ENCODE measurements around the gene WDFY2. TPM values are rescaled to one million over a fixed set of nuclear protein-coding genes. Genes with fewer than 3 reads are reported as not detected.

The WDFY2 gene
- total RNA-seq, 1 experiment from 2014 or later: 4.1 TPM

DNA sequence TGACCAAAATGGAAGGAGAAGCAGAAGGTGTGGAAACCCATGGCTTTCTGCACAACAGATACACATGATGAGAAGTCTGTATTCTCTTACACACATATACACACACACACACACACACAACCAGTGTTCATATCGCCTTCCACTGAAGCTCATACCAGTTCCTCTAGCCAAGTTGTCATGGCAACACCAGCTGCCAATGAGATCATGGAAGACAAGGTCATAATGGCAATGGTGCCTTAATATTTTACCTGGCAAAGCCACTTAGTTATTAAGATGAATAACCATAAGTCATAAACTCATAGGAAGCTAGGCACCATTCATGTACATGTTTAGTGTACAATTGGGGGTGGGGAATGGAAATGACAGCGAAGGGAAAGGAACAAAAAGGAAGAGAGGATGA is 222.3 kb downstream of the WDFY2 start:
- ChIA-PET CTCF (interaction anchor here (0.9 kb wide), 1 partner anchor 9 kb away, joined by 3 read pairs; no protein-coding TSS in a partner anchor), POLR2A (ENCODE audit: unreplicated experiment) (no interaction called here)
- DNase-seq: peak; percentile 6
- Histone ChIP-seq H3K27me3 (ENCODE audit: low read length) (no peaks in the 10 kb centered on the region), H3K4me3 (ENCODE audit: low read length) (no peak overlapping the region), H4K20me1 (ENCODE audit: low read length) (no peaks in the 10 kb centered on the region), H3K4me2 (ENCODE audit: low read length) (no peak overlapping the region), H3K9me3 (ENCODE audit: low read length) (no peaks in the 10 kb centered on the region), H3K9me2 (replicated peaks; ENCODE audit: low read length) (no peaks in the 10 kb centered on the region), H3K4me1 (ENCODE audit: insufficient read depth, low read length) (peaks cover 26% of the 10 kb centered on the region), H2AFZ (ENCODE audit: low read length) (no peak overlapping the region), H3K9ac (ENCODE audit: low read length) (no peak overlapping the region), H3K27ac (ENCODE audit: low read length) (no peak overlapping the region), H3F3A (ENCODE audit: low read length, unreplicated experiment) (no peaks in the 10 kb centered on the region), H3K79me2 (ENCODE audit: low read length) (peaks cover 4% of the 10 kb centered on the region; the same call in 1 of the 2 replicates), H3K36me3 (ENCODE audit: low read depth, low read length) (no peaks in the 10 kb centered on the region)
- TF ChIP-seq EZH2 (IDR thresholded peaks at IDR 0.05; ENCODE audit: low read length, unreplicated experiment) (no peak), EZH2phosphoT487 (IDR thresholded peaks at IDR 0.05; ENCODE audit: borderline replicate concordance, low read length) (no peak)
- TF ChIP-seq, protein P1, sequence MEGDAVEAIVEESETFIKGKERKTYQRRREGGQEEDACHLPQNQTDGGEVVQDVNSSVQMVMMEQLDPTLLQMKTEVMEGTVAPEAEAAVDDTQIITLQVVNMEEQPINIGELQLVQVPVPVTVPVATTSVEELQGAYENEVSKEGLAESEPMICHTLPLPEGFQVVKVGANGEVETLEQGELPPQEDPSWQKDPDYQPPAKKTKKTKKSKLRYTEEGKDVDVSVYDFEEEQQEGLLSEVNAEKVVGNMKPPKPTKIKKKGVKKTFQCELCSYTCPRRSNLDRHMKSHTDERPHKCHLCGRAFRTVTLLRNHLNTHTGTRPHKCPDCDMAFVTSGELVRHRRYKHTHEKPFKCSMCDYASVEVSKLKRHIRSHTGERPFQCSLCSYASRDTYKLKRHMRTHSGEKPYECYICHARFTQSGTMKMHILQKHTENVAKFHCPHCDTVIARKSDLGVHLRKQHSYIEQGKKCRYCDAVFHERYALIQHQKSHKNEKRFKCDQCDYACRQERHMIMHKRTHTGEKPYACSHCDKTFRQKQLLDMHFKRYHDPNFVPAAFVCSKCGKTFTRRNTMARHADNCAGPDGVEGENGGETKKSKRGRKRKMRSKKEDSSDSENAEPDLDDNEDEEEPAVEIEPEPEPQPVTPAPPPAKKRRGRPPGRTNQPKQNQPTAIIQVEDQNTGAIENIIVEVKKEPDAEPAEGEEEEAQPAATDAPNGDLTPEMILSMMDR (conservative IDR thresholded peaks at IDR 0.05; ENCODE audit: low read depth, low read length): no peak
- intact Hi-C loops (cut with micrococcal nuclease): no loop called here
- no TSS peak for BruUV-seq (replicated peaks)
- no peak for ATAC-seq

DNA sequence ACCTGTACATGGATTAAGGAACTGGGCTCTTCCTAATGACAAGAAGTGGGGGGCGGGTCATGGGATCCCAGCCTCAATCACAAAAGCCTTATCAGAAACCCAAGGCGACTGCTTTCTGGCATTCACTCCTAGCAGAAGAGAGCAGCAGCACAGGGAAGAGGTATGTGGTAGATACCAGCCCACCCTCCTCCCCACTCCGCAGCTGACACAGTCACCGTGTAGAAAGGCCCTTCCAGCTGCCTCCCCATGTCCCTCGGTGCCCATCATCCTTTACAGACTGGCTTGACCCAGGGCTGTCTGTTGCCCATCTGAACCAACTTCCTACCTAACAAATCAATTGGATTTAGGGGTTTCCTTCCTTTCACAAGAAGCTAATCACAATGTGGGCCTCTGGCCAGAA is 222.8 kb downstream of the WDFY2 start:
- ChIA-PET POLR2A (ENCODE audit: unreplicated experiment) (no interaction called here), CTCF (interaction anchor here (0.9 kb wide), 1 partner anchor 9 kb away, joined by 3 read pairs; no protein-coding TSS in a partner anchor)
- peaks cover 4% of the 10 kb centered on the region; the same call in 1 of the 2 replicates for H3K79me2 ChIP-seq (ENCODE audit: low read length)
- intact Hi-C loops (cut with micrococcal nuclease): no loop called here
- no peaks in the 10 kb centered on the region for H3K27me3 ChIP-seq (ENCODE audit: low read length)
- ATAC-seq (no peak), DNase-seq (no peak)
- no peak overlapping the region for H3K4me3 ChIP-seq (ENCODE audit: low read length)
- H4K20me1 ChIP-seq (ENCODE audit: low read length): no peaks in the 10 kb centered on the region
- H2AFZ ChIP-seq (ENCODE audit: low read length): no peak overlapping the region
- H3F3A ChIP-seq (ENCODE audit: low read length, unreplicated experiment): no peaks in the 10 kb centered on the region
- no peak overlapping the region for H3K27ac ChIP-seq (ENCODE audit: low read length)
- H3K4me1 ChIP-seq (ENCODE audit: insufficient read depth, low read length): peaks cover 21% of the 10 kb centered on the region
- H3K9me2 ChIP-seq (replicated peaks; ENCODE audit: low read length): no peaks in the 10 kb centered on the region
- no peak for TF ChIP-seq EZH2phosphoT487 (IDR thresholded peaks at IDR 0.05; ENCODE audit: borderline replicate concordance, low read length)
- TF ChIP-seq EZH2 (IDR thresholded peaks at IDR 0.05; ENCODE audit: low read length, unreplicated experiment): no peak
- TF ChIP-seq, protein P1 (conservative IDR thresholded peaks at IDR 0.05; ENCODE audit: low read depth, low read length): no peak
- H3K9ac ChIP-seq (ENCODE audit: low read length): no peak overlapping the region
- H3K36me3 ChIP-seq (ENCODE audit: low read depth, low read length): no peaks in the 10 kb centered on the region
- H3K9me3 ChIP-seq (ENCODE audit: low read length): no peaks in the 10 kb centered on the region
- H3K4me2 ChIP-seq (ENCODE audit: low read length): no peak overlapping the region
- BruUV-seq (replicated peaks): no TSS peak

DNA sequence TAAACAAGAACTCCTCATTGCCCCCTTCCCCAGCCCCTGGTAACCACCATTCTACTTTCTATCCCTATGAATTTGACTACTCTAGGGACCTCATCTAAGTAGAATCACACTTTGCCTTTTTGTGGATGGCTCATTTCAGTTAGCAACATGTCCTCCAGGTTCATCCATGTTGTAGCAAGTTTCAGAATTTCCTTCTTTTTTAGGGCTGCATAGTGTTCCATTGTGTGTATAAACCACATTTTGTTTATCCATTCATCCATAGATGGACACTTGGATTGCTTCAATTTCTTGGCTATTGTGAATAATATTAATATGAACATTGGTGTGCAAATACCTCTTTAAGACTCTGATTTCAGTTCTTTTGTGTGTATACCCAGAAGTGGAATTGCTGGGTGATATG is 224.5 kb downstream of the WDFY2 start:
- Histone ChIP-seq H3K4me1 (ENCODE audit: insufficient read depth, low read length) (peaks cover 7% of the 10 kb centered on the region), H3K27ac (ENCODE audit: low read length) (no peak overlapping the region), H3F3A (ENCODE audit: low read length, unreplicated experiment) (no peaks in the 10 kb centered on the region), H4K20me1 (ENCODE audit: low read length) (no peaks in the 10 kb centered on the region), H3K4me3 (ENCODE audit: low read length) (no peak overlapping the region), H3K9me3 (ENCODE audit: low read length) (no peaks in the 10 kb centered on the region), H3K9ac (ENCODE audit: low read length) (no peak overlapping the region), H2AFZ (ENCODE audit: low read length) (no peak overlapping the region), H3K4me2 (ENCODE audit: low read length) (no peak overlapping the region), H3K36me3 (ENCODE audit: low read depth, low read length) (no peaks in the 10 kb centered on the region), H3K79me2 (ENCODE audit: low read length) (peaks cover 4% of the 10 kb centered on the region; the same call in 1 of the 2 replicates), H3K9me2 (replicated peaks; ENCODE audit: low read length) (no peaks in the 10 kb centered on the region), H3K27me3 (ENCODE audit: low read length) (no peaks in the 10 kb centered on the region)
- intact Hi-C loops (cut with micrococcal nuclease): no loop called here
- TF ChIP-seq EZH2 (IDR thresholded peaks at IDR 0.05; ENCODE audit: low read length, unreplicated experiment) (no peak), EZH2phosphoT487 (IDR thresholded peaks at IDR 0.05; ENCODE audit: borderline replicate concordance, low read length) (no peak)
- TF ChIP-seq, protein P1 (conservative IDR thresholded peaks at IDR 0.05; ENCODE audit: low read depth, low read length): no peak
- ATAC-seq: no peak
- ChIA-PET CTCF (no interaction called here), POLR2A (ENCODE audit: unreplicated experiment) (no interaction called here)
- no TSS peak for BruUV-seq (replicated peaks)
- DNase-seq: no peak

Data from PC-3 (cell line).